GM21381 (cell line): Measurements from ENCODE around the gene B3GALT6.

Experiments used
- ATAC-seq: cut with Tn5 transposase; IDR thresholded peaks from one replicate; pipeline ENCODE4 v1.9.1; 2021; ENCODE audit warnings: mild to moderate bottlenecking, moderate library complexity; ENCODE audit not compliant: unreplicated experiment

The B3GALT6 gene

DNA sequence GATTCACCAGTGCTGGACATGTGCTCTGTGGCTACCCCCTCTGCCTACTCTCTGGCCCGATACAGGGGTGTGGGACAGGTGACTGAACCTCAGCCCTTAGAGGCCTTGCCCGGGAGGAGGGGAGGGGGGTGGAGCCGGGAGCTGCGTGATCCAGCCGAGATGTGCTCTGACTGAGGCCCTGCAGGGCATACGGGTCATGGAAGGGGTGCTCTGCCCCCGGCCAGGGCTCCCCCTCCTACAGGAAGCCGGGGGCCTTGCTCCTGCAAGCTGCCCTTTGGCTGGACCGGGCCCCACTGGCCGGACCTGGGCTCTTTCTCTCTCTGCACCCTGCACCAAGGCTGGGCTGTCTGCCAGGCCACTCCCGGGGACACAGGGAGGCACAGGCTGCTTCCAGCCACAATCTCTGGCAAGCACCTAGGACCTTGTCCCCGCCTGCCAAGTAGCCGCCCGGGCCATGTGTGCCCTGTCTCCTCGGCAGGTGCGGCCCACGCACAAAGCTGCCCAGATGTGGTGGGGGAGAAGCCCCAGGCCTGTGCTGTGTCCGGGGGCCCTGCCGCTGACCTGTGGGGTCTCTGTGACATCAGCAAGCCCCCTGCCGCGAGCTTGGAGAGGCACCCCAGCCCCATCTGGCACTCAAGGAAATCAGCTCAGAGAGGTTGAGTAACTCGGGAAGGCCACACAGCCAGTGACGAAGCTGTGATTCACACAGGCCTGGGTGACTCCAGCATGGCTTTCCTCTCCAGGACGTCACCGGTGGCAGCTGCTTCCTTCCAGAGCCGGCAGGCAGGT, 49.7 kb downstream of the B3GALT6 start:
- no peak for ATAC-seq

DNA sequence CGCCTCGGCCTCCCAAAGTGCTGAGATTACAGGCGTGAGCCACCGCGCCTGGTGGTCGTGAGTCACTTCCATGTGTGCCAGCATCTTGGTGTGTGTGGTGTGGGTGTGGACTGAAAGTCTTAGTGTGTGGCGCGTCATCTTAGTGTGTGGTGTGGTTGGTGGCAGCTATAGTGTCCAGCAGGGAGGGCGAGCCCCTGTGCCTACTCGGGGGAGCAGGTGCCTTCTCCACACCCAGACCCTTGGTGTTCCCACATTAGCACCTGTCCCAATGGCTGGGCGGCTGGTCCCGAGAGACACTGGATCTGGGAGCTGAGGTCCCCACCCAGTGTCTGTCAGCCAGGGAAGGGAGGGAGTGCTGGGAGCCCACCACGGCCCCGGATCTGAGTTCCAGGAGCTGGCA, 51.0 kb downstream of the B3GALT6 start:
- ATAC-seq: no peak

GRCh38 chr1:1283821-1284220, 51.8 kb downstream of the B3GALT6 start:
- ATAC-seq: no peak
